Right renal pelvis (tissue), 4 donors: ENCODE results near the gene PRPF6. TPM values are rescaled to one million over a fixed set of nuclear protein-coding genes. Genes with fewer than 3 reads are reported as not detected.

Experiments used
- DNase-seq, 4 donors: peaks; one replicate each; pipeline ENCODE4 v3.0.0-alpha.2; 2013; ENCODE audit warnings: low read depth in 4 of 4, low spot score in 3 of 4, missing footprints in 1 of 4
- polyA plus RNA-seq, 4 donors: library from polyadenylated mRNA; unstranded; fragments of 120-200 nt; gene quantifications; one replicate each; pipeline ENCODE4 v1.2.1, GENCODE V29; 2013; ENCODE audit not compliant: insufficient read length in 4 of 4

Gene PRPF6
- polyA plus RNA-seq, 4 donors: 81.8 to 92.3 (median 84.5) TPM

DNA sequence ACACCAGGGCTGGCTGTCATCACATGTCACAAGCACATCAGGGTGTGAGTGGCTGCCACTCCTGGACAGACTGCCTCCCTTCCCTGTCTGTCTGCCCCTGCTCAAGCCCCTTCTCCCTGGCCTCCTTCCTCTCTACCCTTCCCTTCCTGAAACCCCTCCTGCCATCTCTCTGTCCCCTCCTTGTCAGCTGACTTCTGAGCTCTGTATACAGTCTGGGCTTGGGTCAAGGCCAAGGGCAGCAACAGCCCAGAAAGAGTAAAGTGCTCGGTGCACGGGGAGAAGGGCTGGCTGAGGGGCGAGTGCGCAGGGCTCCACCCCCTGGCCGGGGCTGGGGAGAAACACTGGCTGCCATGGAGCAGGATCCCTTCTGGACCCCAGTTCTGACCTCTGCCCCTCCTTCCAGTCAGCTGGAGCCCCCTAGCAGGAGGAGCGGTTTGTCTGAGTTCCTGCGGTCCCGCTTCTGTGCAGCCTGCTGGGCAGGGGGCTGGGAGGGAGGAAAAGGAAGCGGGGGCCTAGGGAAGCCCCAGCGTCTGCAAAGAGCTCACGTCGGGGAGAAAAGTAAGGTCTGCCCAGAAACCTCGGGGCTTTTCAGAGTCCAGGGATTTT, 101.3 kb downstream of the PRPF6 start:
- no peak for DNase-seq

Other genes starting within 250 kb of the PRPF6 start
- 10 to 100 TPM in 1 of 4 donors, 1 to 10 TPM in 3; 4.6 to 13.6 (median 7.3) TPM for gene LIME1, start 244.5 kb upstream of the PRPF6 start, polyA plus RNA-seq
- 100 to 1,000 TPM in 1 of 4 donors, 10 to 100 TPM in 3; 75.7 to 142 (median 80.1) TPM for gene SLC2A4RG, start 241.4 kb upstream of the PRPF6 start, polyA plus RNA-seq
- gene ZBTB46, start 149.9 kb upstream of the PRPF6 start, polyA plus RNA-seq: 10 to 100 TPM; 16.7 to 20.1 (median 18.0) TPM
- gene ABHD16B, start 119.6 kb upstream of the PRPF6 start, polyA plus RNA-seq: not detected
- gene TPD52L2, start 115.9 kb upstream of the PRPF6 start, polyA plus RNA-seq: 10 to 100 TPM; 84.8 to 91.5 (median 87.1) TPM
- gene DNAJC5, start 86.0 kb upstream of the PRPF6 start, polyA plus RNA-seq: 10 to 100 TPM; 28.3 to 34.5 (median 31.1) TPM
- 10 to 100 TPM; 37.8 to 53.6 (median 45.0) TPM for gene UCKL1, start 24.7 kb upstream of the PRPF6 start, polyA plus RNA-seq
- 10 to 100 TPM; 24.9 to 31.9 (median 26.1) TPM for gene ZNF512B, start 11.2 kb upstream of the PRPF6 start, polyA plus RNA-seq
- 10 to 100 TPM in 1 of 4 donors, 1 to 10 TPM in 3; 7.2 to 10.2 (median 8.3) TPM for gene SAMD10, start 1.5 kb upstream of the PRPF6 start, polyA plus RNA-seq
- 1 to 10 TPM in 1 of 4 donors, under 1 TPM in 3; 0.62 to 1.1 (median 0.75) TPM for gene C20orf204, start 55.0 kb downstream of the PRPF6 start, polyA plus RNA-seq
- gene SOX18, start 68.5 kb downstream of the PRPF6 start, polyA plus RNA-seq: 10 to 100 TPM in 3 of 4 donors, 1 to 10 TPM in 1; 9.3 to 19.7 (median 10.9) TPM
- gene TCEA2, start 82.1 kb downstream of the PRPF6 start, polyA plus RNA-seq: 10 to 100 TPM; 77.9 to 99.7 (median 81.5) TPM
- gene RGS19, start 98.4 kb downstream of the PRPF6 start, polyA plus RNA-seq: 1 to 10 TPM; 5.0 to 7.9 (median 5.6) TPM
- 1 to 10 TPM in 3 of 4 donors, under 1 TPM in 1; 0.80 to 1.3 (median 1.2) TPM for gene OPRL1, start 99.0 kb downstream of the PRPF6 start, polyA plus RNA-seq
- under 1 TPM in 1 of 4 donors, not detected in 3; 0.22 TPM for gene LKAAEAR1, start 103.3 kb downstream of the PRPF6 start, polyA plus RNA-seq
- not detected for gene NPBWR2, start 126.4 kb downstream of the PRPF6 start, polyA plus RNA-seq
- under 1 TPM; 0.38 to 0.79 (median 0.63) TPM for gene MYT1, start 183.3 kb downstream of the PRPF6 start, polyA plus RNA-seq